HG03575 (cell line): ENCODE results near the gene LTBP3.

Experiments
- ATAC-seq: cut with Tn5 transposase; IDR thresholded peaks from one replicate; pipeline ENCODE4 v1.9.1; 2021; ENCODE audit not compliant: unreplicated experiment, insufficient number of reproducible peaks, low FRiP score; ENCODE audit errors: extremely low read depth

Gene LTBP3

DNA sequence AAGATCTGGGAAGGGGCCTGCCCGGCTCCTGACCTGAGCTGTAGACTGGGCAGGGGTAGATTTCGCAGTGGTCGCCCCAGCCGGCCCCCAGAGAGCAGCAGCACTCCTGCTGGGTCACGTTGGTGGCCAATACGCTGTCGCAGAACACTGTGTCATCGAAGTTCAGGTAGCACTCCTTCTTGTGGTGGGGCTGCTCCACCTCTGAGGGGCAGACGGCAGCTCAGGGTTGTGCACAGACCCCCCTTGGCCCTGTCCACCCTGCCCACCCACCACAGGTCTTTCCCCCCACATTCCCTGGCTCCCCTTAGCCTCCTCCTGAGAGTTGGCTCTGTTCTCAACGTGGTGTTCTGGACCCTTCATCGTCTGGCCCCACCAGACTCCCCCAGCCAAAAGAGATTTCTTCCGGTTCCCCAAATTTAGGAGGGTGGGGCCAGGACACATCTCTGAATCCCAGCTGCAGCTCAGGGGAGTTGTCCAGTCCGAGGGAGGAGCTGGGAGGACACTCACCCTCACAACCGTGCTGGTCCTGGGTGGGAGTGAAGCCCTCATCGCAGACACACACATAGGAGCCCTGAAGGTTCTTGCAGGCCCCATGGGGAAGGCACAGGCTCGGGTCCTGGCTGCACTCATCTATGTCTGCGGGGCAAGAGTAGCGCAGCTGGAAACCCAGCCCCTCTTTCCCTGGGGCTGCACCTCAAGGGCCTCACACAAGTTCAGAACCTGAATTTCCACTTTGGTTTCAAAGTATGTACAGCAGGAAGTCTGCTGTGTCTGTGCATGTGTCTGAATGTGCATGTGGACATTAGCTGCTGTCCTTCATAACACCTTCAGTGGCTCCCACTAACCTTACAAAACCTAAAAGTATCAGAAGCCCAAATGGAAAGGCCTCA lies 16.8 kb downstream of the LTBP3 start:
- no peak for ATAC-seq

- no peak for ATAC-seq
Observed at GRCh38 chr11:65540290-65541092, 17.7 kb downstream of the LTBP3 start.

DNA sequence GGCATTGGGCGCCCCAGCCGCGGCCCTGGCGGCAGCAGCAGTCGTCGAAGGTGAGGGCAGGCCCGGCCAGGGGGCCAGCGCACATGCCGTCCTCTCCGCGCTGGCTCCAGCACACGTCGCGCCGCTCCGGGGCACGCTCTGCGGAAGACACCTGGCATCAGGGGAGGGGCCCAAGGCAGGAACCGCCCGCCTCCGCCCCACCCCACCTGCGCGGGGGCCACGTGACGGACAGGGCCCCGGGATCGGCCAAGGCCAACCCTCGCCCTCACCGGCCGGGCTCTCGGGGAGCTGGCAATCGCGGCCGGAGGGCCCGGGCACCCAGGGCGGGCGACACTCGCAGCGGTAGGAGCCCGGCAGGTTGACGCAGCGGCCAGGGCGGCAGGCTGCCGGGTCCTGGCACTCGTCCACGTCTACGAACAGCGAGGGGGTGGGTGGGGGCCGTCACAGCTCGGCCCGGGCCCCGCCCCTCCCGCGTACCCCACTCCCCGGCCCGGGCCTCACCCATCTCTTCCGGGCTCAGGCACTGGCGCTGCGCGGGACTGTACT lies 18.3 kb downstream of the LTBP3 start:
- ATAC-seq, result no peak

GRCh38 chr11:65538915-65539743 lies 19.0 kb downstream of the LTBP3 start:
- no peak for ATAC-seq

- no peak for ATAC-seq
Observed at GRCh38 chr11:65538232-65538914, 19.8 kb downstream of the LTBP3 start.

- no peak for ATAC-seq
Observed at GRCh38 chr11:65537620-65538231, 20.4 kb downstream of the LTBP3 start.

- no peak for ATAC-seq
Observed at GRCh38 chr11:65537296-65537597, 20.9 kb downstream of the LTBP3 start.

DNA sequence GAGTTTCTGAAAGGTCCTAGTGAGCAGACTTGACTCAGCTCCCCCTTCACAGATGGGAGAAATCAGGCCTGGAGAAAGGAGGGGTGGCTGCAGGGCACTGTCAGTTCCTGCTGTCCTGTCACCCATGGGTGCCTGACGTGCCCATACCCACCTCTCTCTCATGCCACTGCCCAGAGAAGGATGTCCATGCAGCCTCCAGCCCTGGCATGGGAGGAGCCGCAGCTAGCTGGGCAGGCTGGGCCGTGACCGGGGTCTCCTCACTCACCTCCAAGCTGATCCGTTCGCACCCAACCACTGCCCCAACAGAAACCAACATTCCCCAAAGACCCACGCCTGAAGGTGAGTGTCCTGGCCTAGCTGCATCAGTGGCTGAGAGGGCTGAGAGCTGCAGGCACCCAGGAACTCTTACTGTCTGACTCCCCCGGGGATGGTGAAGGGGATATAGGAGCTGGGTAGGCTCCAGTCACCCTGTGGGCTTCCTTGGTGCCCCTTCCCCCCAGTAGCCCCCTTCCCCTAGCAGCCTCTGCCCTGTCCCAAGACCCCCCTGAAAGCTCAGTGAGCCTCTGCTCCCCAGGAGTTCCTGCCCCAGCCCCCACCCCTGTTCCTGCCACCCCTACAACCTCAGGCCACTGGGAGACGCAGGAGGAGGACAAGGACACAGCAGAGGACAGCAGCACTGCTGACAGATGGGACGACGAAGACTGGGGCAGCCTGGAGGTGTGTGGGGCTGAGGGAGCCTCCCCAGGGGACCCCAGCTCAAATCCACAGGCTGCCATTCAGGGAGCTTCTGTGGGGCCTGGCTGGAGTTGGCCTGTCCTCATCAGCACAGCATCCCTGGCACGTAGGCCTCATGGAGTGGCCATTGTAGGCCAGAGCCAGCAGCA lies 21.5 kb downstream of the LTBP3 start:
- no peak for ATAC-seq

DNA sequence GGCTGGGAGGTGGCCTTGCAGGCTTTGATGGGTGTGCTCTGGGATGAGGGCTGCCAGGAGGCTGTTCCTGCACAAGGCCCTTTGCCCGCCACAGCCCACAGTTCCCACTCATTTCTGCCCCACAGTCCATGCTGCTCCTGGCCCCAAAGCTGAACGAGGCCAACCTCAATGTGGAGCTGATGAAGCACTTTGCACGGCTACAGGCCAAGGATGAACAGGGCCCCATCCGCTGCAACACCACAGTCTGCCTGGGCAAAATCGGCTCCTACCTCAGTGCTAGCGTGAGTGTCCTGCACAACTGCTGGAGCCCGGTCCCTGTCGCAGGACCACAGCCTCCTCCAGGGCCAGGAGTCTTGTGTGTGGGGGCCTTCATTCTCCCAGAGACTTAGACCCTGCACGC lies 23.1 kb downstream of the LTBP3 start:
- no peak for ATAC-seq

DNA sequence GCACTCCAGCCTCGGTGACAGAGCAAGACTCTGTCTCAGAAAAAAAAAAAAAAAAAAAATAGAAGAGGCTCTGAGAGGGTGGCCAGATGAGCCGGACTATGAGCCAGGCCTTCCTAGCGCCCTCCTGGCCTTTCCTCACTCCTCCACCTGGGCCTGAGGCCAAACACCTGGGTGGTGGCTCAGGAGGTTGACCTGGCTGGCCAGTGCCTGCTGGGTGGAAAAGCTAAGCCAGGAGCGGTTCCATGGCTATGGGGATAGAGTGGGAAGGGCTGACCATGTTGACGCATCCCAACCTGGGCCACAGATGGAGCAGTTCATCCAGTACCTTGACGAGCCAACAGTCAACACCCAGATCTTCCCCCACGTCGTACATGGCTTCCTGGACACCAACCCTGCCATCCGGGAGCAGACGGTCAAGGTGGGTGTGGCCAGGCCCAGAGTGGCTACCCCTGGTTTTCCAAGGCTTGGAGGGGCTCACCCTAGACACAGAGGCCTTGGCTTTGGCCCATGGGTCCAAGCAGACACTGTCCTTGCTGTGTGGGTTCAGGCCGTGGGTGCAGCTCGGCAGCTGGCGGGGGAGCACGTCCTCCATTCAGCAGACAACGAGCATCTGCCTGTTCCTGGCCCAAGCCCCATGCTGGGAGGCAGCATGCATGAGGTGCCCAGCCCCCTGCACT lies 25.6 kb downstream of the LTBP3 start:
- ATAC-seq, result no peak

GRCh38 chr11:65530157-65530496 lies 28.0 kb downstream of the LTBP3 start:
- ATAC-seq, result no peak

- no peak for ATAC-seq
Observed at GRCh38 chr11:65529475-65530156, 28.5 kb downstream of the LTBP3 start.

DNA sequence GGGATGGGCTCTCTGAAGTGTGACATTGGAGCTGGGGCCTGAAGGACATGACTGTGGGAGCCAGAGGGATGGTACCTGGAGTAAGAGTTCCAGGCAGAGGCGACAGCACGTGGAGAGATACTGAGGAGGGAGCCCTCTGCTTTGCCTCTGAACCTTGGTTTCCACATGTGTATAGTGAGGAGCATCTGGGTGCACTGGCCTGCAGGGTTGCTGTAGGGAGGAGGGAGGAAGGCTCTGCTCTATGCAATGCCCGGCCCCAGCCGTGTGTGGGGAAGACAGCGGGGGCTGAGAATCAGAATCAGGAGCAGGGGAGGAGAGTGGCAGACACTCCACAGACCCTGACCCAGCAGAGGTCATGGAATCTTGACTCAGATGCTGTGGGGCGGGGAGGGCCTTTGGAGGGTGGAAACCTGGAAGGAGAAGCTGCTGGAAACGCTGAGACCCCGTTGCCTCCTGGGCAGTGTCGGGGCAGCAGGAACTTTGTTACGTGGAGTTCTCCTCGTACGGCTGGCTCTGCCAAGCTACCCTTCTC lies 29.3 kb downstream of the LTBP3 start:
- no peak for ATAC-seq

DNA sequence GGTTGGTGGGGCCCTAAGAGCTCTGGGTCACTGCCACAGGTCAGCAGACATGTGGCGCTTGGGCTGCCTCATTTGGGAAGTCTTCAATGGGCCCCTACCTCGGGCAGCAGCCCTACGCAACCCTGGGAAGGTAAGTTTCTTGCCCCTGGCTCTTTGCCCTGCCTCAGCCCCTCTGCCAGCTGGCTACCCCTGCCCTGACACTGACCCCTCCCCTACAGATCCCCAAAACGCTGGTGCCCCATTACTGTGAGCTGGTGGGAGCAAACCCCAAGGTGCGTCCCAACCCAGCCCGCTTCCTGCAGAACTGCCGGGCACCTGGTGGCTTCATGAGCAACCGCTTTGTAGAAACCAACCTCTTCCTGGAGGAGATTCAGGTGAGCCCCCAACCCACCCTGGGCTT lies 31.4 kb downstream of the LTBP3 start:
- no peak for ATAC-seq

GRCh38 chr11:65525546-65526480 lies 32.3 kb downstream of the LTBP3 start:
- no peak for ATAC-seq
